Thymus (tissue), 11 donors: ENCODE results near the gene MINAR1. TPM values are rescaled to one million over a fixed set of nuclear protein-coding genes. Genes with fewer than 3 reads are reported as not detected.

Source experiments
- DNase-seq, 9 donors: peaks; one replicate each; pipeline ENCODE4 v3.0.0-alpha.2; 2013; ENCODE audit warnings: low spot score in 9 of 9, low read depth in 6 of 9, missing footprints in 1 of 9
- H3K27ac ChIP-seq, 2 donors: one replicate each; pipeline ENCODE4 v1.5.1; 2013; ENCODE audit warnings: control low read depth in 1 of 2, low read depth in 1 of 2, low read length in 1 of 2, mild to moderate bottlenecking in 1 of 2, moderate library complexity in 1 of 2
- H3K27me3 ChIP-seq, 2 donors: one replicate each; pipeline ENCODE4 v1.5.1; 2013; ENCODE audit warnings: low read length in 1 of 2; ENCODE audit not compliant: control insufficient read depth in 2 of 2, insufficient read depth in 1 of 2
- H3K36me3 ChIP-seq, 2 donors: one replicate each; pipeline ENCODE4 v1.5.1; 2013; ENCODE audit warnings: low read length in 1 of 2, mild to moderate bottlenecking in 1 of 2, moderate library complexity in 1 of 2; ENCODE audit not compliant: control insufficient read depth in 2 of 2, insufficient read depth in 2 of 2
- H3K4me1 ChIP-seq, 2 donors: one replicate each; pipeline ENCODE4 v1.5.1; 2013; ENCODE audit warnings: low read length in 2 of 2; ENCODE audit not compliant: control insufficient read depth in 2 of 2, insufficient read depth in 2 of 2
- H3K4me3 ChIP-seq, 2 donors: one replicate each; pipeline ENCODE4 v1.5.1; 2013; ENCODE audit warnings: low read length in 2 of 2, control low read depth in 1 of 2, mild to moderate bottlenecking in 1 of 2
- H3K9me3 ChIP-seq, 2 donors: one replicate each; pipeline ENCODE4 v1.5.1; 2013; ENCODE audit warnings: low read length in 1 of 2, mild to moderate bottlenecking in 1 of 2; ENCODE audit not compliant: control insufficient read depth in 2 of 2, insufficient read depth in 1 of 2
- WGBS: extraction: QIAGEN DNeasy Blood & Tissue Kit; methylation state at CpG from one replicate; pipeline ENCODE4 v1.1.7; 2013; 5-methylcytosine and 5-hydroxymethylcytosine counted together
- polyA plus RNA-seq: library from polyadenylated mRNA; stranded (reverse); fragments of 200-250 nt; gene quantifications from one replicate; pipeline ENCODE4 v1.2.3, GENCODE V29; 2013
- total RNA-seq: library from RNA; stranded (reverse); fragments of 120-200 nt; gene quantifications from one replicate; pipeline ENCODE4 v1.2.4, GENCODE V29; 2013
- donor health status: healthy.

MINAR1 gene
- total and polyA plus RNA-seq, 2 donors, result 0.37 to 0.38 TPM

- H3K4me1 ChIP-seq, result no peaks in the 10 kb centered on the region
- 96% methylated on average over 5 of the region's 5 CpGs for WGBS
- H3K27ac ChIP-seq, result no peak overlapping the region
These were observed 7.1 kb downstream of the MINAR1 start for GRCh38 chr15:79439236-79439635.

GRCh38 chr15:79440355-79440908 is 8.3 kb downstream of the MINAR1 start:
- DNase-seq, result no peak
- no peak overlapping the region for H3K4me3 ChIP-seq
- H3K27ac ChIP-seq, result no peak overlapping the region
- H3K9me3 ChIP-seq, result no peaks in the 10 kb centered on the region
- H3K27me3 ChIP-seq, result peaks cover 0 to 6% of the 10 kb centered on the region in 2 donors
- H3K4me1 ChIP-seq, result no peaks in the 10 kb centered on the region
- 85% methylated on average over 7 of the region's 7 CpGs for WGBS
- H3K36me3 ChIP-seq, result no peaks in the 10 kb centered on the region

More at GRCh38 chr15:79439236-79439635, 7.1 kb downstream of the MINAR1 start:
- Histone ChIP-seq H3K4me3 (no peak overlapping the region), H3K9me3 (no peaks in the 10 kb centered on the region), H3K36me3 (no peaks in the 10 kb centered on the region), H3K27me3 (peaks cover 0 to 15% of the 10 kb centered on the region in 2 donors)
- DNase-seq, result no peak

DNA sequence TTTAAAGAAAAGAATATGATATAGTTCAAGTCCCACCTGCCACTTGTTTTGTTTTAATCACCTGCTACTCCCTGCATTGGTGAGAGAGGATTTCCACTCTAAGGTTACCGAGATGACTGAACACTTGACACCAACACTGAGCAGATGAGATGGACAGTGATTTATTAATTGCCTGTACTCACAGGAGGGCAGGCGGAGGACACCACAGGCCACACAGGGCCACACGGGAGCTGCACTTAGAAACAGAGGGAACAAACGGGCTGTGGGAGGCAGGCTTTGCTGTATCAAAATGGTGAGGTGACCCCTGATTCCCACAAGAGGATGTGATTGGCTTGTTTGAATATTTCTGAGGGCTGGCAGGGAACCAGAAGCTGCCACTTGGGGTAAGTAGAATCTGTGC is 10.8 kb downstream of the MINAR1 start:
- Histone ChIP-seq H3K27me3 (no peaks in the 10 kb centered on the region), H3K9me3 (no peaks in the 10 kb centered on the region), H3K4me1 (no peaks in the 10 kb centered on the region), H3K27ac (no peak overlapping the region), H3K4me3 (no peak overlapping the region), H3K36me3 (no peaks in the 10 kb centered on the region)
- 87% methylated on average over 4 of the region's 4 CpGs for WGBS
- no peak for DNase-seq

DNA sequence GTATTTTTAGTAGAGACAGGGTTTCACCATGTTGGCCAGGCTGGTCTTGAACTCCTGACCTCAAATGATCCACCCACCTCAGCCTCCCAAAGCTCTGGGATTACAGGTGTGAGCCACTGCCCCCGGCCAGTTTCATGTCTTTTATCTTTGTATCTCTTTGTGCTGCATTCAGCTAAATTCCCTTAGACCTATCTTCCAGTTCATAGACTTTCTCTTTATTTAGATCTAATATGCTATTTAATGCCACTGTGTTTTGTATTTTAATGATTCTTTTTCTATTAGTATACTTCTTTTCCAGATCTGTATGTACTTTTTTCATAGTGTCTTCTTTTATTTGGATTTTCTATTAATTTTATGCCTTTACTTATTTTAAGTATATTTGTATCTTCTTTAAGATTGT is 14.9 kb downstream of the MINAR1 start:
- Histone ChIP-seq H3K36me3 (no peaks in the 10 kb centered on the region), H3K4me1 (no peaks in the 10 kb centered on the region), H3K4me3 (no peak overlapping the region), H3K27me3 (peaks cover 0 to 6% of the 10 kb centered on the region in 2 donors), H3K27ac (no peak overlapping the region), H3K9me3 (no peaks in the 10 kb centered on the region)
- WGBS, result 98% methylated on average over 1 of the region's 1 CpG
- DNase-seq, result no peak

DNA sequence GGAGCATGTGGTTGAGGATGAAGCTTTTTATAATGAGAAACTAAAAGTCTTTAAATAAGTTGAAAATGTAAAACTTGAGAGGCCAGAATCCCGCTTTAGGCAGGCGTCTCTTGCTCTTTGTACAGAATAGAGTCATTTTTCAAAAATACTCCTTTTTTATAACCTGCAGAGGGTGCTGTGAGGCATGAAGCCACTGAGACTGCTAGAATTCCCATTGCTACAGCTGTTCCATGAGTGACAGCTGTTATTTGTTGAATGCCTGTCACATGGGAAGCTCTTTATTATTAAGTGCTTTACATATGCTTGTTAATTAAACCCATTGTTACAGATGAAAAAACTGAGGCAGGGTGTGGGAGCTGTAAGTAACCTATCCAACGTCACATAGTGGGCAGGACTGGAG is 18.5 kb downstream of the MINAR1 start:
- no peak for DNase-seq
- H3K4me1 ChIP-seq, result no peaks in the 10 kb centered on the region
- no peak overlapping the region for H3K4me3 ChIP-seq
- 92% methylated on average over 3 of the region's 3 CpGs for WGBS
- no peak overlapping the region for H3K27ac ChIP-seq
- H3K9me3 ChIP-seq, result no peaks in the 10 kb centered on the region
- no peaks in the 10 kb centered on the region for H3K36me3 ChIP-seq
- H3K27me3 ChIP-seq, result peaks cover 0 to 6% of the 10 kb centered on the region in 2 donors

DNA sequence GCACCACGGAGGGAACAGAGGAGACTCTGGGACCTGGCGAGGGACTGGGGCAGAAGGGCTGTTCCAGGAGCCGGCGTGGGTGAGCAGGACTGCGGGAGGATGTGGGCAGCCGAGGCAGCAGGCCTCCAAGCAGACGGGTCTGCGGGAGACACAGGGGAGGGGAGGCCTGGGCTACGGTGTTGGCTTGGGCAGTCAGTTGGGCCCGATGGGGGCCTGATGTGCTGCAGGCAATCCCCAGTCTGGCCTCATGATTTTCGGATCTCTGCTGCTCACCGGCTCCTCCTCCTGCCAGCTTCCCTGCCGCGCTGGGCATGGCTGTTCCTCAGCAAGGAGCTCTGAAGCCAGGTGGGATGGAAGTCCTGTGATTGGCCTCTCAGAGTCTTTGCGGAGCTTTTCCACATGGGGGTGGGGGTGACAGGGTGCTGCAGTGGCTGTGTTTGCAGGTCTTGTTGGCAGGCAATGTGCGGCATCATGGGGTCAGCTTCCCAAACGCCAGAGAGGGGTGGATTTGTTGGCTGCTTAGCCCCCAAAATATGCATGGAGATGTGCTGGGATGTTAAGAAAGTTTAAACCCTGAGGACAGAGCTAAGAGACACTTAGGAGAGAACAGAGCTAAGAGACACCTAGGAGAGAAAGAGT is 19.3 kb downstream of the MINAR1 start:
- WGBS, result 52% methylated on average over 17 of the region's 17 CpGs
- Histone ChIP-seq H3K27ac (no peak overlapping the region), H3K9me3 (no peaks in the 10 kb centered on the region), H3K27me3 (peaks cover 0 to 6% of the 10 kb centered on the region in 2 donors), H3K4me3 (no peak overlapping the region), H3K4me1 (no peaks in the 10 kb centered on the region), H3K36me3 (no peaks in the 10 kb centered on the region)
- no peak for DNase-seq

- WGBS, result 95% methylated on average over 4 of the region's 4 CpGs
- Histone ChIP-seq H3K27ac (no peak overlapping the region), H3K4me1 (no peaks in the 10 kb centered on the region), H3K36me3 (no peaks in the 10 kb centered on the region), H3K4me3 (no peak overlapping the region), H3K9me3 (no peaks in the 10 kb centered on the region), H3K27me3 (peaks cover 0 to 6% of the 10 kb centered on the region in 2 donors)
- DNase-seq, result no peak
These were observed 20.3 kb downstream of the MINAR1 start for GRCh38 chr15:79452244-79453051.

GRCh38 chr15:79453446-79453845 is 21.3 kb downstream of the MINAR1 start:
- H3K27me3 ChIP-seq, result peaks cover 0 to 6% of the 10 kb centered on the region in 2 donors
- H3K4me1 ChIP-seq, result no peaks in the 10 kb centered on the region
- 80% methylated on average over 3 of the region's 3 CpGs for WGBS
- H3K27ac ChIP-seq, result no peak overlapping the region
- no peak for DNase-seq
- no peaks in the 10 kb centered on the region for H3K36me3 ChIP-seq
- H3K4me3 ChIP-seq, result no peak overlapping the region
- H3K9me3 ChIP-seq, result no peaks in the 10 kb centered on the region

DNA sequence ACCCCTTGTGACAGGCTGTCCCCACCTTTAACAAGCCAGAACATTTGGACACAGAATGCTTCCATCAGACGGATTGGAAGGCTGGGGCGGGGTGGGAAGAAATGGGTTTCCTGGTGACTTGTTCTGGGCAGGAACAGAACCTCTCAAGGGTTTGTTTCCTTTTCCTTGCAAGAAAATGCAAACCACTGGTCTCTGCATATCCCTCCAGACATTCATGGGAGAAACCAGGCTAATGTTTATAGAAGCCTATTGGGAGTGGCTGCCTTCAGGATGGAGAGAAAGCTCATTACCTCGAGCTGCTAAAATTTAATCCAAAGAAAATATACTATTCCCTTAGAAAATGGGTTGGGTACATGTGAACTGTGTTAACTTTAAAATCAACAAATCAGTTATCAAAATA is 21.9 kb downstream of the MINAR1 start:
- Histone ChIP-seq H3K27me3 (peaks cover 0 to 6% of the 10 kb centered on the region in 2 donors), H3K27ac (no peak overlapping the region), H3K4me1 (no peaks in the 10 kb centered on the region), H3K36me3 (no peaks in the 10 kb centered on the region), H3K9me3 (no peaks in the 10 kb centered on the region), H3K4me3 (no peak overlapping the region)
- DNase-seq, result no peak
- 88% methylated on average over 3 of the region's 3 CpGs for WGBS
